Fibroblast of peridontal ligament (primary cell): Measurements from ENCODE around the gene SMPD3.

Experiments used
- DNase-seq: peaks from one replicate; pipeline ENCODE4 v3.0.0-alpha.2; 2010; ENCODE audit errors: extremely low read depth

Gene SMPD3

DNA sequence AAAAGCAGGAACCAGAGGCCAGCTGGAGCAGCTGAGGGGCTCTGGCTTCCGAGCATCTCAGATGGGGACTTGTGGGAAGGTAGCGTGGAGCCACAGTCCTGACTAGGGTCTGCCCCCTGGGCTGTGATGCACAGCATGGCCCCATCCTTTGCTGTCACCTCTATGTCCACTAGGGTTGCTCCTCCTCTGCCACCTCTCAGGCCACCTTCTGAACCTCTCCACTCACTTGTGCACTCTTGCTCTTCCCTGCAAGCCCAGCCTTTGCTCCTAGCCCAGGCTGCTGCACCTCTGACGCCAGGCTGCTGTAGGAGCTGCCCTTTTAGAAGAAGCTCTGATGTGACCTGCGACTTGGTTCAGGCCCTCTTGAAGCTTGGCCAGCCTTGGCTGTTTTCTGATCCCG, 24.3 kb upstream of the SMPD3 start:
- DNase-seq, result no peak

DNA sequence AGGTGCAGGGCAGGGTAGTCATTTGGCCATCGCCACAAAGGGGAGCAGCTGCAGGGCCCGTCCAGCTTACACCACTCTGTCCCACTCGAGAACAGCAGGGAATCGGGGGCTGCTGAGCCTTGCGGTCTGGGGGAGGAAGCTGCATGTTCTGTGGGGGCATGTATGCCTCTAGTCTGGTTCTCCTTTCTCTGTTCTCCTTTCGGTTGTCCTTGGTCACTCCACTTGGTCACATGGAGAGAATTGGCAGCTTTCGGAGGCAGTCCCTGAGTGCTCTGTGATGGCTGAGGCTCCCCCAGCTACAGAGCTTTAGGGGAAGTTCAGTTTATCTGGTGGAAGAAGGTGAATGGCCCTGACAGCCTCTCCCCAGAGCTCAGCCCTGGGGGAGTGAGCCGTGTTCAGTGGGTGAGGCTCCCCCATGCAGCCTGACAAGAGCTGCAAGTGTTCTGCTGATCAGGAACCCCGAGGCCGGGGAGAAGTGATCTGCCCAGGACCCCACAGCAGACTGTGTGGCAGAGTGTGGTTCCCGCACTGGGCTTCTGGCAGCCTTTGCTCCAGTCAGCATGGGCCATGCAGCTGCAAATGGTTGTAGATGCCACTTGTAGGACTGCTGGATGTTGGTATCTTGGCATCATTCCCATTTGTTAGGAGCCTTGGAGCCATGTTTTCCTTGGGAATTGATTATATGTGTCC, 22.3 kb upstream of the SMPD3 start:
- no peak for DNase-seq

DNA sequence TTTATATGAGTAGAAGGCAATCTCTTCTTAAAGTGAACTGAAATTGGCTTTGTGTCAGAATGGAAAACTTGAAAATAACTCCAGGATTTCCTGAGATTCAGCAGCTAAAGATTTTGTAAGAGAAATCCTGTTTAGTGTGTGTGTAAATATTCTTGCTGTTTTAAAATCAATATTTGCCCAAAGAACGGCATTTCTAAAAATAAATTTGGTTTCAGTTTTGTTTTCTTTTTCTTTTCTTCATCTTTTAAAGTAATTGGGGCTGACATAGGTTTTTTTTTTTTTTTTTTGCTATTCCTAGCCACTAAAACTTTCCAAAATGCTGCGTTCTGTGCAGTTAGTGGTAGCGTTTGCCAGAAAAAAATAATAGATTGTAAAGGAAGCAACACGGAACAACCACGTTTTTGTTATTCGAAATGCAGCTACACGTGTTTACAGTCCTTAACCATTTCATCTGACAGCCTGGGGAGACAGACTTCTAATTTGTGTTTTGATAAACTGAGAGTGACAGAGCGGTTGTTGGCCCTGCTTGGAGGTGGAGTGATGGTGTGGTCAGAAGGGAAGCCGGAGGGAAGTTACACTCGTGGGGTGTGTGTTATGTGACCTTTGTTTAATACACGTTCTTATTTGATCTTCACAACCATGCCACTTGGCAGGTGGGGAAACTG, 21.6 kb upstream of the SMPD3 start:
- DNase-seq, result peak; percentile 8

DNA sequence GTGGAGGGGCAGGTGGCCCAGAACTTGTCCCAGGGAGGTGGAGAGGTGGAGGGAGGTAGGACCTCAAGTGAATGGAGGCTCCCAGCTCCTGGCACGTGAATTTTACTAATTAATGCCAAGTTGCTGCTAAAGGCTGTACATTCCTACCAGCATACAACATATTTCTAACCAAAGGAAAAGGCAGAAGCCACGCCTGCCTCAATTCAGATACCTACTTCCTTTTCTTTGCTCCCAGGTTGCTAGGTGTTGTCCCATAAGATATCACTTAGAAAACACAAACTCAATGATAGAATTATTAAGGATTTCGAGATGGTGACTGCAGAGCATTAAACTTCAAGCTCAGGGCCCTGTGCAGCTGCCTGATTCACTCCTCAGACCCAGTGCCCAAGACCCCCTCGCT, 20.5 kb upstream of the SMPD3 start:
- no peak for DNase-seq

DNA sequence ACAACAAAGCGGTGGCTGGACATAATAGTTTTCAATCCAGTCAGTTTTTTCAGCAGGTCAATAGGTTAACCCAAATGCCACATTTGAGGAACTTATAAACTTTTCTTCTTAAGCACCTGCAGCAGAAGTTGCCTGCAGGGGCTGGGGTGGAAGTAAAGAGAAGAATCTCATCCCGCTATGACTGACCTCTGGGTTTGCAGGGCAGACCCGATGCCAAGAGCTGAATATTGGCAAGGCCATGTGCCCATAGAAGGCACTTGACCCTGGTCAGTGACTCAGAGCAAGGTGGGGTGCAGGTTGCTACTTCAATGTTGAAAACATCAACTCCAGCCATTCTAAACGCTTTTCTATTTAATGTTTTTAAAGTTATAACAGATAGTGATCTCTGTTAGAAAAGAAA, 17.9 kb upstream of the SMPD3 start:
- no peak for DNase-seq

DNA sequence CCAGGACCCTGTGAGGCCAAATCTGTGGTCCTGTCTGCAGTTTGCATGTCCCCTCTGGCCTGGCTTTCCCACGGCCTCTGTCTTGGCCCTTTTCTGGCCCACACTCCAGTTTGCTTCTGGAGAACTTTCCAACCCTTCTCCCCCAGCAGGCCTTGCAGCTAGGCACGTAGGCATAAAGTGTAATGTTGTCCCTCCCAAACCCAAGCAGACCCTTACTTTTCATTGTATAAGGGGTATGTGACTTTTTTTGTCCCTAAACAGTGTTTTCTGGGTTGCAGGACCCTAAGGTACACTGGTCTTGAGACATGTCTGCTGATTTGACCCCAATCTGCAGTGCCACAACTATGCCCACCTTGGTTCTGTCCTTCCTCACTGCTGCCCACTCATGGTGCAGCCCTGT, 15.6 kb upstream of the SMPD3 start:
- no peak for DNase-seq

DNA sequence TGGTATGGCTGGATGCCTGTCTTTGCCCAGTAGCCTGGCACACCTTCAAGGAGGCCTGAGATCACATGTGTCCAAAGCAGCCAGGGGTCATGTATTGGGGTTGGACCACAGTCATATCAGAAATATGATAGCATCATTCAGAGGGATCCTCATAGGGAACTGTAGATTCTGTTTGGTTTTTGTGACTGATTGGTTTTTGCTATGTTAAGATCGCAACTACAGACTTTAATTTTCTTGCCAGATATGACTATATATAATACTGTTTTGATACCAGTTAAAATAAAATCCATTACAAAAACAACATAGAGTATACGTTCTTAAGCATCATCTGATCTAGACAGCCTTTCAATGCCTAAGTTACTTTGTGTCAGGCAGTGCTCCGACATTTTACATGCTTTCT, 11.8 kb upstream of the SMPD3 start:
- DNase-seq, result no peak

DNA sequence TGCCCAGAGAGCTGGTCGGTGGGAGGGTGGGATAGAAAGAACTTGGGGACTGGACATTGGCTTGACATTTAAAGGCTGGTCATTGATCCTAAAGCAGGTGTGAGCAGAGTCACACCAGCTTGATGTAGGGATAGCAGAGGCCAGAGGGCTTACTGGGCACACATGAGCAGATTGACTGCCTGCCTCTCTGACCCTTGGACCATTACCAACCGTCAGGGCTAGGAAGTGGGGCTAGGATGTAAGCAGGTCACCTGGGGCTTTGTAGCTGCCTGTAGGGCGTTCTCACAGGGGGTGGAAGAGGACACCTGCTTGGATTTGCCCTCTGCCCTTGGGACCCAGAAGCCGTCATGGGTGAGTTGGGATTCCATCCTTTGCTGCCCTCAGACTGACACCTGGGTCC, 11.1 kb upstream of the SMPD3 start:
- no peak for DNase-seq

DNA sequence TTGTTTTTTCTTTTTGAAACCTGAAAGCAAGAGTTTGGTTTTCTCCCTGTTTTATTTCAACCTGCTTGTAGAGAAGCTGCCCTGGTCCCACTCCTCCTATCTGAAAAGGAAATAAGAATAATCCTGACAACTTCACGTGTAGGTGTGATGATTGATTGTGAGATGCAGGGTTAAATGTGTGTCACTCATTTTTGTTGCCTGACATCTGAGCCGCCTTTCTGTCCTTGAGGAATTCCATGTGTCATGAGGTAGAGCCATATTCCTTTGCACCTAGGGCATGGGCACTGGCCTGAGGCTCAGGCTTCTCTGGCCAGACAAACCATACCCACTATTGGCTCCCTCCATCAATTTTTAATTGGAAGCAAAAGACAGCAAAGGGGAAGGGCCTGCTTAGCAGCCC, 10.2 kb upstream of the SMPD3 start:
- DNase-seq, result no peak

DNA sequence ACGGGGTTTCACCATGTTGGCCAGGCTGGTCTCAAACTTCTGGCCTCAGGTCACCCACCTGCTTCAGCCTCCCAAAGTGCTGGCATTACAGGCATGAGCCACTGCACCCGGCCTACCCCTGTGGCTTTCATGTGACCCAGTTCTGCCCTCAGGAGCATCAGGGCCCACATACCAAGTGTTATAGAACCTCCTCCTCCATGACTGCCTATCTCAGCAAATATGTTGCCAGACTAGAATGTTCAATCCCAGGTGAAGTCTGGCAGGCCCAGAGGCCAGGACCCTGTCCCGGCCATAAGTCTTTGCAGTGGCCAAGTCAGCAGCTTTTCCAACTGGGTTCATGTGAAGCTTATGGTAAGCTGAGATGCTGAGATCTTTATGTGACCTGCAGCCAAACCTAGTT, 9.8 kb upstream of the SMPD3 start:
- no peak for DNase-seq

DNA sequence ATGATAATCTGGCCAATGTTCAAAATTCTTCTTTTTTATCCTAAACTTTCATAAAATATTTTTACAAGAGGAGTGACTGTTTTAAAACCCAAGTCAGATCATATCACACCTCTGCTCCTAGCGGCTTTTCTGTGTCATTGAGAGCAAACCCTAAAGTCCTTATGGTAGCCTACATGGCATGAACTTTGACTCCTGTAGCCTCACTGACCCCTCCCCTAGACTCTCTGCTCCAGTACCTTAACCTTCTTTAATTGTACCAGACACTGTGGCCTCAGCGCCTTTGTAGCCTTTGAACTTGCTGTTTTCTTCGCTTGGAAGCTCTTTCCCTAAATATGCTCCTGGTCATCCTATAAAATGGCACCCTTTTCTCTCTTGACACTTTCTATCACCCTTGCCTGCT, 7.3 kb upstream of the SMPD3 start:
- DNase-seq, result no peak

DNA sequence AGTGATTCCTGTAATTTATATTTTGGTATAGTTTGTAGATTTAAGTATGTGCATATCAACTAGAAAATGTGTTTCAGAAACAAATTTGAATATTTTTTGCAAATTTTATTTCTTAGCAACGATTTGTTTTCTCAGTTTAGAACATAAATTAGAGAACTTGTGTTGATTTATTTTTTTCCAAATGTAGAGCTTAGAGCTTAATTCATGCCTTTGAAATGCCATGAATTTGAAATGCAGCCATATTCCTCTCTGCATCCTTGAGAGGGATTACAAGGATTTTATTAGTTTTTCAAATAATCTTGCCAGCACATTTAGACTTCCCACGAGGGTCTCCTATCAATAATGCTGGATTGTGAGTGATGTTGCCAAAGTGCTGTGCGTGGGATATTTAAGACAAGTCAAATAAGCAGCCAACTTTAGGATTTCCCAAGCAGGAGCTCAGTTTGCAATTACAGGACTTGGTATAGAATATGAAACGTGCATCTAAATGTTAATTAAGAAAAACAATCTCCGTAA, 6.7 kb upstream of the SMPD3 start:
- DNase-seq, result no peak

DNA sequence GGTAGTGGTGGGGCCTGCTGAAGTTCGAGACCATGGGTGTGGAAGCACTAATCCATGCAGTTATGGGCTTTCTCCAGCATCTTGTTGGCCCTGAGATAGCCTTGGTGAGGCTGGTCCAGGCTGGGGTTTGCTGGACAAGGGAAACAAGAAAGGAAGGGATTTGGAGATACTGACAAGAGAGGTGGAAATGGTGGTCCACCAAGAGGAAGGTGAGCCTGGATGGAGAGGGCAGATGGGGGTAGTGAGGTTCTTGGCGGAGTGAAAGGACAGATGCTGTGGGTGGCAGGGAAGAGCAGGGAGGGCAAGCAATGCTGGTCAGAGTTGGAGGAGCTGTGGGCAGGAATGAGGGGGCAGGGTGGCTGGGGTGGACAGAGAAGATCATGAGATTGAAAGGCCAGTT, 5.5 kb upstream of the SMPD3 start:
- no peak for DNase-seq

DNA sequence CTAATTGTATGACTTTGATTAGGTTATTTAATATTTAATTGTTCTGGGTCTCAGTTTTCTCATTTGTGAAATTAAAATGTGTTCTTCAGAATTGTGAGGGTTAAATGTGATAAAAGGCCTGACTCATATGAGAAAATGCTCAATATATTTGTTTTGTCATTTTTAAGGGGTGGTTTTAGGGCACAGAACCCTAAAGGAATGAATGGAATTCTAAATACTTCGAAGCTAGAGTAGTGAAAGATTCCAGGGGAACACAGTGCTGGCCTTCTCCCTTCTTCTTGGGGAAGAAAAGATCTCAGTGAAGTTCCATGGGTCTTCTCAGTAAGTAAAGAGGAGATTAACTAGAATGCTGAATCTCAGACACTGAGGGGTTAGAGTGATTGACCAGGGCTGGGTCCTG, 3.9 kb upstream of the SMPD3 start:
- peak; percentile 5 for DNase-seq

DNA sequence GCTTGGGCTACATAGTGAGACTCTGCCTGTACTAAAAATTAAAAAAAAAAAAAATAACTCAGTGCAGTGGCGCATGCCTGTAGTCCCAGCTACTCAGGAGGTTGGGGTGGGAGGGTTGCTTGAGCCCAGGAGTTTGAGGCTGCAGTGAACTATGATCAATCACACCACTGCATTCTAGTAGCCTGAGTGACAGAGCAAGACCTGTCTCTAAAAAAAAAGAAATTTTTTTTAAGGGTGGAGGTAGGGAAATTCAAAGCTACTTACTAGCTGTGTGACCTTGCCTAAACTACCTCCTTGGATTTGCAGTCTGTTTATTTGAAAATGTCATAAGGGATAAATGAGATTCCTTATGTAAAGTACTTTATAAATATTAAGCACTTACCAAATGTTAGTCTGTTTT, 3.4 kb upstream of the SMPD3 start:
- no peak for DNase-seq

DNA sequence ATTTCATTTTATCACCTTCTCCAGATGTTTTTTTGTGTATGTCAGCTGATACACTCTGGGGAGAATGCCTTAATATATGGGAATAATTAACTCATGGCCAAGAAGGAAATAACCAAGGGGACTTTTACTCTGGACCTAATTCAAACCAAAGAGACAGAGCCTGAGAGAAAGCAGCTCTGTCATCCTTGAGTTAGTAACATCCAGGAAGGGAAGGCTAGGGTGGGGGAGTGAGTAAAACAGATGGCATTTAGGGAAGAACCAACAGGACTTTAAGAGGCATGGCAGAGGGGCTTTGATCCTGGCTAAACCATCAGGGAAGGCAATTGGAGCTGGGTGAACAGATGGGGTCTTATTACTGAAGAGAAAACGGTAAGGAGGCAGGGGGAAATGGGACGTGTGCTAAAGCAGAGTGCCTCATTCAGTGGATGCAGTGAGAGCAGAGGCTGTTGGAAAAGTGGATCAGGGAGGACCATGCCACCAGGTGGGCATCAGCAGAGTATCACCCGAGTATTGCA, 2.5 kb upstream of the SMPD3 start:
- DNase-seq, result no peak

DNA sequence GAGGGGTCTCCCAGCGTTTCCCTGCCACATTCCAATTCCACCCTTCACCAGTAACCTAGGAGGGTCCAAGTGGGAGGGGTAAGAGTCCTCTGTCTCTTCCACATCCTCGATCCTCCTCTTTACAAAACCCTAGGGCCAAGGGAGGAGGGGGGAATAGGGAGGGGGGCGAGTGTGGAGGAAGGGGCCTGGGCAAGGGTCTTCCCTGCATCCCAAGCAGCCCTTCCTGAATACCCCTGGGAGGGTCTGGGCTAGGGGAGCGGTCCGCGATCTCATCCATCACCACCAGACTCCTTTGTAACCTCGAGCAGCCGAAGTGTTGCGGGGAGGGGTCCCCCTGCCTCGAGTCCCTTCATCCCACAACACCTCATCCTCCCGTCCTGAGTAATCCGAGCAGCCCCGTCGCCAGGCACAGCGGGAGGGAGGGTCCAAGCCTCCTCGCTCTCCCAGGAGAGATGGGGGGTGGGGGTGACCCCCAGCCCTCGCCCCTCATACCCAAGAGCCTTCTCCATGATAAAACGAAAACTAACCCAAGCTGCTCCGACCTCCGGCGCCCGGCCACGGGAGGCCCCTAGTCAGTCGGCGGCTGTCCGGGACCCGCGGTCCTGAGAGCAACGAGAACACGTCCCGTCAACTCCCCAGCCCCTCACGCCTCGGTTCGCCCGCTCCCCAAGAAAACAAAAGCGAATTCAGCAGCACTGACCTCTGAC, 502 bp downstream of the SMPD3 start:
- peak; percentile 3 for DNase-seq

DNA sequence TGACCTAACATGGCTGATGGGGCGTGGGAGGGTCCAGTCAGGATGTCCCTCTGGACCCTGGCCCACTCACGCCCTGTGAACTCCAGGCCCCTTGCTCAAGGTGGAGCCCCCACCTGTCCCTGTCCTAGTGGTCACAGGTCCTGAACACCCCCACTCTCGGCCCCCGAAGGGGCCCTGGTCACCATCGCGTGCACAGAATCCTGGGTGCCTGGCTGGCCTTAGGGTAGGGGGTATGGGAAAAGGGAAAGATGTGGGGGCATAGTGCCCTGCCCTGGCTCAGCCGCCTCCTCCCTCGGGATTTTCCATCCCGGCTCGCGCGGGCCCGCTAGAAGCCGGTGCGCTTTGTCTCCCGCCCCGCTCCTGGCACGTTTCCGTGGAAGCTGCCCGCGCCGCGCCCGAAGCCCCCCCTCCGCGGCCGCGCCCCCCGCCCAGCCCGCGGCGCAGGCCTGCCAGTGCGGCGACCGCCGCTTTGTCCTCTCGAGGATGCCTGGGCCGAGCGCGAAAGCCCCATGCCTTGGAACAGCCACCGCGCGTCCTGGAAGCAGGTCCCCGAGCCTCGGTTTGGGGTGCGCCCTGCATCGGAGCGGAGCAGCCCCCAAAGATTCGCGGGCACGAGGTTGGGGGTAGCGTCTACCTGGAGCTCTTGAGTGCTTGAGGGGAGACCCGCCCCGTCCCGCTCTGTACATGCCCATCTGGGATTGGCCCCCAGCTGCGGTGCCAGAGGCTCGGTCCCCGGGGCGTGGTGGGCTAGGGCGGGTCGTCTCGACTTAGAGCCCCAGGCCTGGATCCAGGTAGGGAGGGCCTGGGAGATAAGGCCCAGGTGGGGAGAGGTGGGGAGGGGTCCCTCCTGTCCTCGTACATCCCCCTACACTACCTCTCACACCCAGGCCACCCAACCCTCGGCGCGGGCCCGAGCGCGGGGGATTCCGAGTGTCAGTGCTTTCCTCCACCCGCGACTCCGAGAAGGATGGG, 1.3 kb downstream of the SMPD3 start:
- no peak for DNase-seq

DNA sequence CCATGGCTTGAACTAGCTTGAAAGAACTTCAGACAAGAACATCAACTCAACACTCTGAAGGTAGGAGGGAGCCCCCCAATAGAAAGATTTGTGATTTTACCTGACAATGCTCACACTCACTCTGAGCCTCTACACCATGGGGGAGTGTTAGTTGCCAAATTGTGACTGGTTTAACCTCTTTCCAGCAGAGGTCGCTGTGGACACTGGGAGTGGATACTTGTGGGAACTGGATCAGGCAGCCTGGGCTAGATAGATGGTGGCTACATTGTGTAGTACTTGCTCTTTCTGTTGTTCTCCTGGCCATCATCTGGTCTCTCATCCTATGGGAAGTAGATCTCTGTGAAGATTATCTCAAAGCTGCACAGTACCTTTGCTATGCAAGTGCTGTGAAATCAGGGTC, 2.9 kb downstream of the SMPD3 start:
- DNase-seq, result peak; percentile 1

DNA sequence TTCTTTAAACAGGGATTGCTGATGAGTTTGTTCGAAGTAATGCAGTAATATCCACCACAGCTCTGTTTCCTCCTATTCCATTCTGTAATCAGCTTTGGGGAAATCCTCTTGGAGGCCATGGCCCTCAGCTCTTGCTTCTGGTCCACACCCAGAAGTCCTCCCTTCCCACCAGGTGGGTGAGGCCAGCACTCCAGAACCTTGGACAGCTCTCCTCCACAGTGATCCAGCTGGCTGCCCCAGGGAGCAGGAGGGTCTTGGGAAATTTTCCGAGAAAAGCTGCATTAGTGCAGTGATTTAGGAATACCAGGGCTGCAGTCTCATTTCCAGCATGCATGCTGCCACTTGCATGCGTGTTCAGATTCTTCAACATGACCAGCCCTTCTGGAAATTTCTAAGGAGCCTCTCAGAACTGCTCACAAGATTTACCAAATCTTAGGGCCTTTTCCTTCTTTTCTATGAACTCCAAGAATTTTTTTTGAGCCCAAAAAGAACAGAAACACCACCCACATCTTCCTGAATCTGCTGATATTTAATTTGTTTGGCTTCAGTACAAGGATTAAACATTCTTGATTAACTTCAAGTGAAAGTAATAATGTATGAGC, 4.2 kb downstream of the SMPD3 start:
- DNase-seq, result peak; percentile 8

DNA sequence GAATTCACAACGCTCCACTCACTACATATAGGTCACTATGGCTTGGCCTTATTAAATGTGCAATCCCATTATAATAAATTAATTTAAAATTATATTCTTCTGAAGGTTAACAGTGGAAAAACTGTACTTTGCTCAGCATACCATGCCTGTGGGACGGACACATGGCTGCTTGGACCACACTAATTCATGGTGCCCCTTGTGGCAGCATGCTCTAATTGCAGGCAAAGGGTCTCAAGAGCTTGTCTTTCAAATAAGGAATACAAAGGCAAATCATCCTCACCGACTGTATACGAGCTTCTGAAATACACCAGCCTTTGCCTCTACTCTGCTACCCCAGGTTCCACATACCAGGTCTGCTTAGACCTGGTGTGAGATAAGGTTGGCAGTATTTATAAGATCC, 11.7 kb downstream of the SMPD3 start:
- DNase-seq, result no peak
